GM18505 (cell line): ENCODE results near the gene C19orf73.

ENCODE experiments used
- ATAC-seq: cut with Tn5 transposase; IDR thresholded peaks from one replicate; pipeline ENCODE4 v1.9.1; 2021; ENCODE audit not compliant: unreplicated experiment
- POLR2A ChIP-seq: IDR thresholded peaks from 4 replicates; pipeline ENCODE4 v1.6.1; 2011; ENCODE audit warnings: borderline replicate concordance; ENCODE audit not compliant: insufficient read depth, insufficient read length; ENCODE audit errors: extremely low read depth

The C19orf73 gene

GRCh38 chr19:49119411-49120324 lies 725 bp upstream of the C19orf73 start, which contains the start of gene PPFIA3:
Gene PPFIA3 (plus strand): TSS chr19:49119544. CDS start chr19:49127874, 8,330 bp downstream.
- no peak for TF ChIP-seq POLR2A
- no peak for ATAC-seq

- TF ChIP-seq POLR2A: no peak
- ATAC-seq: no peak
Observed at GRCh38 chr19:49117677-49118564, 1.0 kb downstream of the C19orf73 start.

- no peak for ATAC-seq
- no peak for TF ChIP-seq POLR2A
Observed at GRCh38 chr19:49116544-49116943, 2.4 kb downstream of the C19orf73 start.

GRCh38 chr19:49114630-49115363 lies 4.1 kb downstream of the C19orf73 start:
- no peak for TF ChIP-seq POLR2A
- ATAC-seq: peak; percentile 0

- TF ChIP-seq POLR2A: peak; percentile 52
- ATAC-seq: peak; percentile 46
Observed at GRCh38 chr19:49113762-49114629, 4.9 kb downstream of the C19orf73 start, which contains the start of gene LIN7B. Gene LIN7B (plus strand): TSS chr19:49114370. CDS start chr19:49114405, 35 bp downstream.

- ATAC-seq: no peak
- no peak for TF ChIP-seq POLR2A
Observed at GRCh38 chr19:49111218-49111998, 7.5 kb downstream of the C19orf73 start.

GRCh38 chr19:49110567-49110966 lies 8.4 kb downstream of the C19orf73 start:
- ATAC-seq: no peak

GRCh38 chr19:49109569-49110233 lies 9.2 kb downstream of the C19orf73 start:
- ATAC-seq: no peak
- TF ChIP-seq POLR2A: no peak

More at GRCh38 chr19:49110567-49110966, 8.4 kb downstream of the C19orf73 start:
- no peak for TF ChIP-seq POLR2A

- ATAC-seq: no peak
- no peak for TF ChIP-seq POLR2A
Observed at GRCh38 chr19:49109051-49109450, 9.9 kb downstream of the C19orf73 start.

GRCh38 chr19:49107625-49108459 lies 11.1 kb downstream of the C19orf73 start:
- TF ChIP-seq POLR2A: no peak
- no peak for ATAC-seq
